A673 (cell line): ENCODE measurements around the gene CDC25C. TPM values are rescaled to one million over a fixed set of nuclear protein-coding genes. Genes with fewer than 3 reads are reported as not detected.

Experiments
- BruUV-seq: library from RNA; stranded (reverse); fragments of 400-500 nt; replicated peaks from 2 replicates; lab custom pipeline; 2021; lab: Mats Ljungman, UMichigan
- CTCF ChIA-PET: fragments of 300-600 bp; sonication (Branson Sonifier 250); formaldehyde crosslinking; loops from one replicate; lab custom pipeline; 2022; ENCODE audit warnings: antibody characterized with exemption; lab: Charles Lee
- POLR2A ChIA-PET: fragments of 300-600 bp; sonication (Branson Sonifier 250); formaldehyde crosslinking; loops from one replicate; lab custom pipeline; 2022; ENCODE audit warnings: antibody characterized with exemption; ENCODE audit not compliant: low non-redundant PET; lab: Charles Lee
- DNase-seq: peaks from one replicate; pipeline ENCODE4 v3.0.0-alpha.2; 2015; ENCODE audit warnings: low spot score
- H3K27ac ChIP-seq: fragments of 200-600 bp; sonication (generic); 2 replicates; pipeline ENCODE4 v1.5.1; 2016; ENCODE audit warnings: mixed run types, low read depth, mild to moderate bottlenecking, mixed read lengths, antibody characterized with exemption, low read length; ENCODE audit not compliant: poor library complexity, severe bottlenecking
- H3K27me3 ChIP-seq: fragments of 200-600 bp; sonication (generic); replicated peaks from 2 replicates; pipeline ENCODE4 v1.6.1; 2017; ENCODE audit warnings: mixed run types, low read depth, mild to moderate bottlenecking, mixed read lengths, antibody characterized with exemption, low read length; ENCODE audit not compliant: insufficient read depth, poor library complexity
- H3K36me3 ChIP-seq: fragments of 200-600 bp; sonication (generic); 2 replicates; pipeline ENCODE4 v1.6.1; 2016; ENCODE audit warnings: mixed run types, mild to moderate bottlenecking, mixed read lengths, antibody characterized with exemption, low read length; ENCODE audit not compliant: insufficient read depth, poor library complexity, severe bottlenecking
- H3K4me1 ChIP-seq: fragments of 200-600 bp; sonication (generic); 2 replicates; pipeline ENCODE4 v1.6.1; 2017; ENCODE audit warnings: mixed run types, mild to moderate bottlenecking, mixed read lengths, antibody characterized with exemption, low read length; ENCODE audit not compliant: insufficient read depth, poor library complexity, severe bottlenecking
- H3K4me3 ChIP-seq: fragments of 200-600 bp; sonication (generic); 2 replicates; pipeline ENCODE4 v1.5.1; 2016; ENCODE audit warnings: low read depth, mixed run types, mild to moderate bottlenecking, mixed read lengths, low read length; ENCODE audit not compliant: poor library complexity, severe bottlenecking
- H3K9me3 ChIP-seq: fragments of 200-600 bp; sonication (generic); 2 replicates; pipeline ENCODE4 v1.6.1; 2016; ENCODE audit warnings: mixed run types, low read depth, mild to moderate bottlenecking, mixed read lengths, antibody characterized with exemption, low read length; ENCODE audit not compliant: poor library complexity, severe bottlenecking
- EZH2 ChIP-seq: fragments of 200-600 bp; sonication (generic); IDR thresholded peaks from 2 replicates; pipeline ENCODE4 v1.6.1; 2017; ENCODE audit warnings: borderline replicate concordance, low read depth, mild to moderate bottlenecking, mixed read lengths, antibody characterized with exemption, low read length; ENCODE audit not compliant: poor library complexity, severe bottlenecking
- intact Hi-C: fragments of 100-400 bp; cut with micrococcal nuclease; formaldehyde crosslinking; loops from one replicate; pipeline ENCODE4 v1.10.0; 2022; ENCODE audit not compliant: unreplicated experiment
- total RNA-seq: library from RNA; stranded (reverse); gene quantifications from 2 replicates; pipeline ENCODE4 v1.2.3, GENCODE V29; 2021
- TF ChIP-seq, protein P1 (sequence below): fragments of 300-800, 200-600 bp; sonication (generic); conservative IDR thresholded peaks from 2 replicates; pipeline ENCODE4 v1.5.1; 2017; ENCODE audit warnings: low read depth, mild to moderate bottlenecking, antibody characterized with exemption, low read length, moderate library complexity, mixed read lengths

CDC25C gene
- total RNA-seq, 1 experiment from 2014 or later, result 22.3 TPM

DNA sequence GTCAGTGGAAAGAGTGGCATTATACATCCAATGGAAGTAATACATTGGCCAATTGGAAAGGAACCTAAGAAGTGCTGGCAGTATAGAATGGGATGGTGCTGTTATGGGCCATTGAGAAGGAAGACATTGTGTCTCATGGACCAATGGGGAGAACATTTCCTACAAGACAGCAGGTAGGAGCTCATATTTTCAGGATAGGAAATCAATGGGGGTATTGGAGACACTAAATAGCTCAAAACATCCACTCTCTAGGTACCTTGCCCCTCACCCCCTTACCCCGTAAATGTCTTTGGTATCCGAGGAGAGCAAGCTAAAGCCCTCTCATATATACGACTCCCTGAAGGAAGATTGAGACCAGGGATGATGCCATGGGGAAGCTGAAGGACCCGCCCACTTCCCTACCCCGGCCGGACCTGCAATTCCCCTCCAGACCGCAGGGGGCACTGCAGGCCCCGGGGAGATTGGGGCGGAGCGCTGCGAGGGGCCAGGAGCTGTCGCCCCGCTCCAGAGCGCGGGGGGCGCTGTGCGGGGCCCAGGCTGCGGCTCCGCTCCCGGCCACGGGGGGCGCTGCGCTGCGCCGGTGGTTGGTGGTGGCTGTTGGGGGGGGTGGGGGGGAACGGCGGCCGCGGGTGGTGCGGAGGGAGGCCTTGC, 20.6 kb upstream of the CDC25C start, which contains the start of gene KDM3B:
TSS of gene KDM3B (plus strand) at position 615 of the 651 bp plus-strand sequence. CDS start 111 bp downstream, outside the sequence.
- Histone ChIP-seq H3K27me3 (no peaks in the 10 kb centered on the region), H3K4me1 (peaks cover 14% of the 10 kb centered on the region), H3K36me3 (peaks cover 15% of the 10 kb centered on the region), H3K4me3 (peak within 1 kb of the TSS; percentile 73), H3K27ac (peak within 1 kb of the TSS; percentile 89), H3K9me3 (peaks cover 7% of the 10 kb centered on the region)
- POLR2A ChIA-PET, result interaction anchor here (1.1 kb wide), 2 partner anchors 13 to 14 kb away, joined by 10 to 22 read pairs; partner anchors contain the start of gene FAM53C
- CTCF ChIA-PET, result interaction anchor here (0.6 to 2.1 kb wide), 9 partner anchors 10 to 152 kb away, joined by 3 to 13 read pairs (median 4); partner anchors contain the start of genes CDC25C, FAM53C and GFRA3
- no peak for TF ChIP-seq EZH2
- TF ChIP-seq, protein P1, sequence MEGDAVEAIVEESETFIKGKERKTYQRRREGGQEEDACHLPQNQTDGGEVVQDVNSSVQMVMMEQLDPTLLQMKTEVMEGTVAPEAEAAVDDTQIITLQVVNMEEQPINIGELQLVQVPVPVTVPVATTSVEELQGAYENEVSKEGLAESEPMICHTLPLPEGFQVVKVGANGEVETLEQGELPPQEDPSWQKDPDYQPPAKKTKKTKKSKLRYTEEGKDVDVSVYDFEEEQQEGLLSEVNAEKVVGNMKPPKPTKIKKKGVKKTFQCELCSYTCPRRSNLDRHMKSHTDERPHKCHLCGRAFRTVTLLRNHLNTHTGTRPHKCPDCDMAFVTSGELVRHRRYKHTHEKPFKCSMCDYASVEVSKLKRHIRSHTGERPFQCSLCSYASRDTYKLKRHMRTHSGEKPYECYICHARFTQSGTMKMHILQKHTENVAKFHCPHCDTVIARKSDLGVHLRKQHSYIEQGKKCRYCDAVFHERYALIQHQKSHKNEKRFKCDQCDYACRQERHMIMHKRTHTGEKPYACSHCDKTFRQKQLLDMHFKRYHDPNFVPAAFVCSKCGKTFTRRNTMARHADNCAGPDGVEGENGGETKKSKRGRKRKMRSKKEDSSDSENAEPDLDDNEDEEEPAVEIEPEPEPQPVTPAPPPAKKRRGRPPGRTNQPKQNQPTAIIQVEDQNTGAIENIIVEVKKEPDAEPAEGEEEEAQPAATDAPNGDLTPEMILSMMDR, result peak; percentile 99
- peak; percentile 94 for DNase-seq
- intact Hi-C loops, result no loop called here
- BruUV-seq, result no TSS peak

DNA sequence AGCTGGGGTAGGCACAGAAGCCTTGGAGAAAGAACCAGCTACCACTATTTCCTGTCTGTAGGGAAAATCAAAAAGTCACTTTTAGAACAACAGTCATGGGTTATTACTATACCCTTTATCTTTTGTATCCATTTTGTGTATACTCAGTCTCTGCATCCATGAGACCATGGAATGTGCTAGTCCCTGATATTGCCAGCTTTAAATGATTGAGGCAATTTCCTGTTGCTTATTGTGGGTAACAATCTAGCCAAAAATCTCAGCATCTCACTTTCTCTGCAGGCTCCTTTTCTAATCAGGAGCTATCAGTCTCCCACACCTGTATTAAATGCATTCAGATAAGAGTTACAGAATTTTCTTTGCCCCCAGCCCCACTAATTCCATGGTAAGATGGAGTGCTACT, 19.9 kb upstream of the CDC25C start:
- DNase-seq, result no peak
- peaks cover 7% of the 10 kb centered on the region for H3K9me3 ChIP-seq
- H3K36me3 ChIP-seq, result peaks cover 21% of the 10 kb centered on the region
- CTCF ChIA-PET, result interaction anchor here (1.0 to 1.3 kb wide), 2 partner anchors 14 to 152 kb away, joined by 3 to 8 read pairs; partner anchors contain the start of gene FAM53C
- no peak overlapping the region for H3K4me3 ChIP-seq
- intact Hi-C loops, result no loop called here
- TF ChIP-seq, protein P1, result no peak
- no peak for TF ChIP-seq EZH2
- H3K27me3 ChIP-seq, result no peaks in the 10 kb centered on the region
- peaks cover 14% of the 10 kb centered on the region for H3K4me1 ChIP-seq
- BruUV-seq, result no TSS peak
- POLR2A ChIA-PET, result interaction anchor here (1.1 kb wide), 1 partner anchor 12 kb away, joined by 10 read pairs; no protein-coding TSS in a partner anchor
- H3K27ac ChIP-seq, result no peak overlapping the region

DNA sequence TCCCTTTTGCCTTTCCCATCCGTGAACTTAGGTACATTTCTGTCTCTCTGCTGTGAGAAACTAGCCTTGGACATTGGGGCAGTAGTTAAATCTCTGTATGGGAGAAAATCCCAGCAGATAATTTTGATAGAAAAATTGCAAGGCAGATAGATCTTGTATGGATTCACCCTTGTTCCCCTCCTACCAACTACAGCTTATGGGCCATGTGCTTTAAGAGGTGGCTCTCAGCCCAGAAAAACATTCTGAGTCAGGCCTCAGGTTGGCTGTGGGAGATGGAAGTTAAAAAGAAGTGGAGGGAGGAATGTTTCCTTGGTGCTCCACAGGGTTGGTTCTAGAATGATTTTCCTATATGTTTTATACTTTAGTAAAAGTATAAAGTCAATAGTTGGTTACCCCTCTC, 19.5 kb upstream of the CDC25C start:
- POLR2A ChIA-PET, result no interaction called here
- no TSS peak for BruUV-seq
- H3K27ac ChIP-seq, result no peak overlapping the region
- intact Hi-C loops, result no loop called here
- DNase-seq, result no peak
- H3K36me3 ChIP-seq, result peaks cover 23% of the 10 kb centered on the region
- no peak overlapping the region for H3K4me3 ChIP-seq
- CTCF ChIA-PET, result no interaction called here
- H3K27me3 ChIP-seq, result no peaks in the 10 kb centered on the region
- TF ChIP-seq EZH2, result no peak
- TF ChIP-seq, protein P1, result no peak
- H3K9me3 ChIP-seq, result peaks cover 7% of the 10 kb centered on the region
- peaks cover 14% of the 10 kb centered on the region for H3K4me1 ChIP-seq
